CD14-positive monocyte (primary cell): ENCODE results near the gene MERTK. TPM values are rescaled to one million over a fixed set of nuclear protein-coding genes. Genes with fewer than 3 reads are reported as not detected.

Experiments used
- DNase-seq, 3 donors: peaks; one replicate each; pipeline ENCODE4 v3.0.0-alpha.2; 2011 to 2022
- H2AFZ ChIP-seq: 2 replicates; pipeline ENCODE4 v1.6.0; 2012; ENCODE audit warnings: mild to moderate bottlenecking, low read depth, low read length, inconsistent platforms; ENCODE audit not compliant: insufficient read depth, poor library complexity, severe bottlenecking
- H3K27ac ChIP-seq, 2 donors: 1 replicate in 1 of 2; 2 replicates in 1 of 2; pipeline ENCODE4 v1.5.1; 2012 to 2013; ENCODE audit warnings: low read length in 2 of 2, control low read depth in 1 of 2, inconsistent platforms in 1 of 2, low read depth in 1 of 2, mild to moderate bottlenecking in 1 of 2
- H3K27me3 ChIP-seq, 2 donors: one replicate each; pipeline versions ENCODE4 v1.6.0 to v1.6.1; 2011 to 2013; ENCODE audit warnings: low read length in 2 of 2; ENCODE audit not compliant: control insufficient read depth in 2 of 2, insufficient read depth in 2 of 2
- H3K36me3 ChIP-seq, 2 donors: replicated peaks in 1 of 2; 1 replicate in 1 of 2; 2 replicates in 1 of 2; pipeline versions ENCODE4 v1.5.1 to v1.6.1; 2012 to 2013; ENCODE audit warnings: low read length in 2 of 2, control low read depth in 1 of 2, inconsistent platforms in 1 of 2, mild to moderate bottlenecking in 1 of 2; ENCODE audit not compliant: insufficient read depth in 2 of 2, control insufficient read depth in 1 of 2
- H3K4me1 ChIP-seq, 2 donors: 1 replicate in 1 of 2; 2 replicates in 1 of 2; pipeline versions ENCODE4 v1.5.1 to v1.6.1; 2012 to 2013; ENCODE audit warnings: low read length in 2 of 2, control low read depth in 1 of 2, inconsistent platforms in 1 of 2, mild to moderate bottlenecking in 1 of 2, moderate library complexity in 1 of 2; ENCODE audit not compliant: insufficient read depth in 2 of 2, control insufficient read depth in 1 of 2
- H3K4me2 ChIP-seq: replicated peaks from 2 replicates; pipeline ENCODE3; 2012; ENCODE audit warnings: low read length, moderate library complexity, mild to moderate bottlenecking; ENCODE audit not compliant: poor library complexity, severe bottlenecking; ENCODE audit errors: extremely low read depth
- H3K4me3 ChIP-seq, 3 experiments: fragments of 200-600 bp in 1 of 3; sonication (generic) in 1 of 3; replicated peaks in 1 of 3; 1 replicate in 2 of 3; 2 replicates in 1 of 3; pipeline ENCODE4 v1.5.1; 2011 to 2013; ENCODE audit warnings: low read length in 3 of 3, mild to moderate bottlenecking in 3 of 3, control low read depth in 2 of 3, low read depth in 2 of 3, inconsistent platforms in 1 of 3, moderate library complexity in 1 of 3
- H3K79me2 ChIP-seq: 2 replicates; pipeline ENCODE4 v1.6.0; 2012; ENCODE audit warnings: mild to moderate bottlenecking, control low read depth, inconsistent platforms, low read length, moderate library complexity; ENCODE audit not compliant: insufficient read depth
- H3K9ac ChIP-seq: 2 replicates; pipeline ENCODE4 v1.6.0; 2017; ENCODE audit warnings: low read length, mild to moderate bottlenecking; ENCODE audit not compliant: insufficient read depth, poor library complexity, severe bottlenecking
- H3K9me3 ChIP-seq, 2 donors: replicated peaks in 1 of 2; 1 replicate in 1 of 2; 2 replicates in 1 of 2; pipeline versions ENCODE4 v1.5.1 to v1.6.1; 2012 to 2013; ENCODE audit warnings: low read length in 2 of 2, control low read depth in 1 of 2; ENCODE audit not compliant: control insufficient read depth in 1 of 2, insufficient read depth in 1 of 2
- H4K20me1 ChIP-seq: 2 replicates; pipeline ENCODE4 v1.6.0; 2012; ENCODE audit warnings: mild to moderate bottlenecking, low read length, control low read depth, moderate library complexity; ENCODE audit not compliant: insufficient read depth
- H3K27ac Mint-ChIP-seq, 7 donors: one replicate each; pipeline ENCODE4 v1.8.0; 2020; ENCODE audit warnings: mild to moderate bottlenecking in 7 of 7, mixed read lengths in 7 of 7, moderate library complexity in 6 of 7, inconsistent platforms in 2 of 7
- H3K27me3 Mint-ChIP-seq, 3 donors: one replicate each; pipeline ENCODE4 v1.8.0; 2021 to 2022; ENCODE audit warnings: low read depth in 3 of 3, mild to moderate bottlenecking in 3 of 3, mixed read lengths in 3 of 3, moderate library complexity in 3 of 3, inconsistent platforms in 1 of 3
- H3K36me3 Mint-ChIP-seq, 2 donors: one replicate each; pipeline ENCODE4 v1.8.0; 2020; ENCODE audit warnings: mixed read lengths in 2 of 2, inconsistent platforms in 1 of 2, mild to moderate bottlenecking in 1 of 2
- H3K4me1 Mint-ChIP-seq: one replicate; pipeline ENCODE4 v1.8.0; 2020; ENCODE audit warnings: mild to moderate bottlenecking, mixed read lengths
- H3K4me3 Mint-ChIP-seq, 2 donors: one replicate each; pipeline ENCODE4 v1.8.0; 2020; ENCODE audit warnings: mild to moderate bottlenecking in 2 of 2, mixed read lengths in 2 of 2, moderate library complexity in 1 of 2
- H3K9me3 Mint-ChIP-seq, 7 donors: one replicate each; pipeline ENCODE4 v1.8.0; 2020 to 2022; ENCODE audit warnings: mixed read lengths in 7 of 7, mild to moderate bottlenecking in 6 of 7, moderate library complexity in 6 of 7, inconsistent platforms in 2 of 7
- CTCF ChIP-seq: fragments of 200-600 bp; IDR thresholded peaks from one replicate; pipeline ENCODE4 v1.8.0; 2022; ENCODE audit warnings: antibody characterized with exemption, mild to moderate bottlenecking
- WGBS: methylation state at CpG from one replicate; pipeline ENCODE4 v1.1.5; 2013; ENCODE audit warnings: missing lambda C conversion rate; ENCODE audit not compliant: insufficient coverage; 5-methylcytosine and 5-hydroxymethylcytosine counted together
- intact Hi-C, 2 donors: fragments of 100-400 bp; cut with micrococcal nuclease; formaldehyde crosslinking; loops; one replicate each; pipeline versions ENCODE4 v1.15.0 to v1.15.1; 2023
- polyA plus RNA-seq, 3 donors: library from polyadenylated mRNA; depleted of rRNA in 1 of 3; unstranded in 2 of 3; stranded (reverse) in 1 of 3; fragments of 300-500 nt in 2 of 3; fragments of >200 nt in 1 of 3; fragmentation: Illumina TruSeq in 2 of 3; gene quantifications; 1 replicate in 2 of 3; 2 replicates in 1 of 3; pipeline ENCODE4 v1.2.3, GENCODE V29; 2012 to 2021

MERTK gene
- polyA plus RNA-seq, 3 donors, result 4.1 to 17.0 (median 4.2) TPM

- Histone ChIP-seq H3K9me3 (no peaks in the 10 kb centered on the region), H3K4me3 (no peak overlapping the region), H4K20me1 (no peaks in the 10 kb centered on the region), H3K9ac (no peak overlapping the region), H3K27ac (no peak overlapping the region), H3K79me2 (no peaks in the 10 kb centered on the region), H2AFZ (no peak overlapping the region), H3K27me3 (no peaks in the 10 kb centered on the region), H3K4me1 (peaks cover 0 to 4% of the 10 kb centered on the region in 2 donors), H3K4me2 (no peak overlapping the region), H3K36me3 (no peaks in the 10 kb centered on the region)
- Mint-ChIP-seq H3K9me3 (no peaks in the 10 kb centered on the region), H3K4me3 (no peak overlapping the region), H3K36me3 (peaks cover 2 to 20% of the 10 kb centered on the region in 2 donors), H3K27ac (peak overlapping the region in 2 of 7 donors; percentile 16 to 63), H3K4me1 (peaks cover 14% of the 10 kb centered on the region), H3K27me3 (peaks cover 0 to 2% (median 1%) of the 10 kb centered on the region in 3 donors)
- DNase-seq, result no peak
- no peak for TF ChIP-seq CTCF
- no CpG with 5 or more reads among the region's 5 CpGs for WGBS
- intact Hi-C loops, result no loop called here
Observed at GRCh38 chr2:112023707-112024106, 125.3 kb downstream of the MERTK start.

GRCh38 chr2:112024231-112024630 is 125.8 kb downstream of the MERTK start:
- no peaks in the 10 kb centered on the region for H3K79me2 ChIP-seq
- no peaks in the 10 kb centered on the region for H3K36me3 ChIP-seq
- H3K27me3 Mint-ChIP-seq, result peaks cover 0 to 2% (median 1%) of the 10 kb centered on the region in 3 donors
- H3K27me3 ChIP-seq, result no peaks in the 10 kb centered on the region
- peaks cover 14% of the 10 kb centered on the region for H3K4me1 Mint-ChIP-seq
- peak overlapping the region; percentile 45 for H2AFZ ChIP-seq
- intact Hi-C loops, result no loop called here
- H3K9ac ChIP-seq, result no peak overlapping the region
- H3K4me3 ChIP-seq, result no peak overlapping the region
- WGBS, result 49% methylated on average over 8 of the region's 9 CpGs
- H3K4me3 Mint-ChIP-seq, result peak overlapping the region in 1 of 2 donors; percentile 65
- peaks cover 0 to 4% of the 10 kb centered on the region in 2 donors for H3K4me1 ChIP-seq
- no peak for DNase-seq
- H3K36me3 Mint-ChIP-seq, result peaks cover 2 to 20% of the 10 kb centered on the region in 2 donors
- H3K4me2 ChIP-seq, result no peak overlapping the region
- TF ChIP-seq CTCF, result no peak
- H4K20me1 ChIP-seq, result no peaks in the 10 kb centered on the region
- peak overlapping the region in 4 of 7 donors; percentile 51 to 79 (median 70) for H3K27ac Mint-ChIP-seq
- no peaks in the 10 kb centered on the region for H3K9me3 Mint-ChIP-seq
- H3K9me3 ChIP-seq, result no peaks in the 10 kb centered on the region
- H3K27ac ChIP-seq, result no peak overlapping the region
